Measurements from ENCODE around the gene FAM118B.

FAM118B gene

DNA sequence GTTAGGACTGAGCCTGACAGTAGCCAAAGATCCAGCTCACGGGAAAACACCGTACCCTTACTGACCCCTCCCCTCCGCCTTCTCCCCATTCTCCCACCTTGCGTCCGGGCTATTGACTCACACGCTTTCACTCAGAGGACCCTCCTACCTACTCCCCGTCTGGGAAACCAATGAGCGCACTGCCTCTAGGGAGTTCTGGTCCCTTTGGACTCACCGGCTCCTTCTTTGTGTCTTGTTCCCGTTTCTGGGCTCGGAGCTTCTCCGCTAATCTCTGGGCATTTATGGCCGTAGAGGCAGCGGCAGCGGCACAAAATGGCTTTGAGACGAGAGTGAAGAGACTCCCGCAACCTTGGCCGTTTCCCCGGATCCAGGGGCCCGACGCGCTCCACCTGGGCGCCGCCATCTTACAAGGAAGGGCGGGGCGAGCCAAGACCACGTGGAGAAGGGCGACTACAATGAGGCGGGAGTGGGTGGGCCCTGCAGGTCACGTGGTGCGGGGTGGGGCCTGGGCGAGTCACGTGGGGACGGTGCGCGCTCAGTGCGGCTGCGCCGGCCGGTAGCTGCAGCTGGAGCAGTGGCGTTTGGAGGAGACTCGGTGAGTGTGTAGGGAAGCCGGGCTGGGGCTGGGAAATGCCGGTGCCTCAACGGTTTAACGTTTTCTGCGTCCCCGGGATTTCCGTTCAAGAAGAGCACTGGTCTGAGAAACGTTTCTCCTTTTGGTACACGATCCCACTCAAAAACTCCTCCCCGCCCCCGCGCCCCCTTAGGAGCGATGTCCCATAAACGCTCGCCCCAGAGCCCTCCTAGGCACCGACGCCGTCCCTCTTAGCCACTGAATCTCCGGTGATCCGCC, at the start of gene FAM118B, which contains the start of gene RPUSD4:
TSS of gene FAM118B (plus strand) at position 547 of the 853 bp plus-strand sequence. CDS start 23,220 bp downstream, outside the sequence.
TSS of gene RPUSD4 (minus strand) at position 415 of the 853 bp plus-strand sequence. CDS start at position 403, 12 bp downstream.
- in situ Hi-C loops (cut with HindIII; ENCODE audit: low sequenced_read_pairs) = no loop called here

- in situ Hi-C loops (cut with HindIII; ENCODE audit: low sequenced_read_pairs) = no loop called here
Measured at GRCh38 chr11:126162306-126163030, 49.1 kb upstream of the FAM118B start.

- in situ Hi-C loops (cut with HindIII; ENCODE audit: low sequenced_read_pairs) = no loop called here
Measured at GRCh38 chr11:126163074-126163700, 48.4 kb upstream of the FAM118B start.

- in situ Hi-C loops (cut with HindIII; ENCODE audit: low sequenced_read_pairs) = no loop called here
Measured at GRCh38 chr11:126163779-126164178, 47.8 kb upstream of the FAM118B start.

GRCh38 chr11:126164781-126165180, 46.8 kb upstream of the FAM118B start:
- in situ Hi-C loops (cut with HindIII; ENCODE audit: low sequenced_read_pairs) = no loop called here

- in situ Hi-C loops (cut with HindIII; ENCODE audit: low sequenced_read_pairs) = no loop called here
Measured at GRCh38 chr11:126165311-126165720, 46.3 kb upstream of the FAM118B start.

DNA sequence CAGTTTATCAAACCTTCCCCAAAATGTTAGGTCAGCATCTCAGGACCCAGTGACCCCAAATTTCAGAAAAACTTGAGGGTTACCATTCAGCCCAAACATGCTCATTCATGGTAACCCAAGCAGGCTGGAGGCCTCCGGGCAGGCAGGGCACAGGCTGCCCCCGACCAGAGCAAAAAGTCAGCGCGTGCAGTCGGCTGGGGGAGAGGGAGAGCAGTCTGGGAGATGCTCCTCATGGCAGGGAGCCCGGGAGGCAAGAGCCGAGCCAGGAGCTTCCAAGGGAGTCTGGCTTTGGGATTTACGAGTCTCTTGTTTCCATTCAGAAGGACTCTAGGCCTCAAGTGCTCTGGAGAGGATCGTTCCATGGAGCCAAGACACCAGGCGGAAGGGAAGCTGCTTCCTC, 45.8 kb upstream of the FAM118B start:
- in situ Hi-C loops (cut with HindIII; ENCODE audit: low sequenced_read_pairs) = no loop called here

GRCh38 chr11:126166413-126166812, 45.2 kb upstream of the FAM118B start:
- in situ Hi-C loops (cut with HindIII; ENCODE audit: low sequenced_read_pairs) = no loop called here

- in situ Hi-C loops (cut with HindIII; ENCODE audit: low sequenced_read_pairs) = no loop called here
Measured at GRCh38 chr11:126167488-126167887, 44.1 kb upstream of the FAM118B start.

DNA sequence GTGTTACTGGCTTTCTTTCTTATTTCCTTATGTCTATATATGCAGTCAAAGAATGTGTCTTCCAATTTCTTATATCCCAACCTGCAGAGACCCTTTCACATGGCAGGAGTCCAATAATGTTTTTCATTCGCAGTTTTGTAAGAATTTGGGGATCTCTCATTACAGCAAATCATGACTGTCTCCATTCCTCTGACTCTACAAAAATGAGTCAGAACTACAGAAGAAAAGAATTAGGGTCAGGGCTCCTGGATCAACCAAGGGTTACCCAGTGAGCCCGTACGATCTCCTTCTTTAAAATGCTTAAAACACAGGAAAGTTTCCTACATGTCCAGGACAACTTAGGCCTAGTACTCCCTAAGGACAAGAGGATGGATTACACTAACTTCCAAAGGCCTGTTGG, 42.3 kb upstream of the FAM118B start:
- in situ Hi-C loops (cut with HindIII; ENCODE audit: low sequenced_read_pairs) = no loop called here

- in situ Hi-C loops (cut with HindIII; ENCODE audit: low sequenced_read_pairs) = no loop called here
Measured at GRCh38 chr11:126172596-126173038, 39.0 kb upstream of the FAM118B start.

DNA sequence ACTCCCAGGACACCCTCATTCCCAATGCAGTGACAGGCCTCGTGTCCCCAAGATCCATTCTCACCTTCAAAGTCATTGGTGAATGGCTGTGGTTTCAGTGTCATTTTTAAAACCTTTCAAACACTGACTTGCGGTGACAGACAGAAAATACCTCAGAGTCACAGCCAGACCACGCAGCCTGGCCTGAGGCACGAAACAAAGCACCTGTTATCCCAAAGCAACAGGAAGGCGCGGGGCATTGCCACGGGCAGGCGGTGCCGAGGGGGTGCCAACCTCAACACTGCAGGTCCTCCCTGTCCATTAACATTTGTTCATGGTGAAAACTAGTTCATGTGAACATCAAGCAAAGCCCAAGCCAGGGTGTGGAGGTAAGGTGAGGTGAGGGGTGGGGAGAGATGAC, 38.3 kb upstream of the FAM118B start:
- in situ Hi-C loops (cut with HindIII; ENCODE audit: low sequenced_read_pairs) = no loop called here

- in situ Hi-C loops (cut with HindIII; ENCODE audit: low sequenced_read_pairs) = no loop called here
Measured at GRCh38 chr11:126174816-126175215, 36.8 kb upstream of the FAM118B start.

DNA sequence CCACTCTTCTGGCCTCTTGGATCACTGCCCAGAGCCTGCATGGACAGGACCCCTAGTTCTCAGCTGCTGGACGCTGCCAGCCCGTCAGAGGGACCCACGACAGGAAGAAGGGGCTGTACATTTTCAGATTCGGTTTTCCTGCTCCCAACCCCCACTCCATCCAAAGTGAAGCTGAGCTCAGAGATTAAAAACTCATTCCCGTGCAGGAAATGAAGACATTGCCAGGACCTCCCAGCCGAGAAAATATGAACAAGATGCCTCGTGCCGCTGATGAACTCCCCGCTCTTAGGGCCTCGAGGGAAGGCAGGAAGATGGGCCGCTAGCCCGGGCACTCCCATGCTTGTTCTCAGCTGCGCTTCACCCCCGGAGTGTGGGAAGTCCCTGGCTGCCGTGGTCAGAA, 36.2 kb upstream of the FAM118B start:
- in situ Hi-C loops (cut with HindIII; ENCODE audit: low sequenced_read_pairs) = no loop called here

- in situ Hi-C loops (cut with HindIII; ENCODE audit: low sequenced_read_pairs) = no loop called here
Measured at GRCh38 chr11:126176853-126177470, 34.6 kb upstream of the FAM118B start.

- in situ Hi-C loops (cut with HindIII; ENCODE audit: low sequenced_read_pairs) = no loop called here
Measured at GRCh38 chr11:126181939-126182730, 29.4 kb upstream of the FAM118B start.

GRCh38 chr11:126182787-126183445, 28.7 kb upstream of the FAM118B start:
- in situ Hi-C loops (cut with HindIII; ENCODE audit: low sequenced_read_pairs) = no loop called here

GRCh38 chr11:126185259-126186024, 26.1 kb upstream of the FAM118B start:
- in situ Hi-C loops (cut with HindIII; ENCODE audit: low sequenced_read_pairs) = no loop called here

Data from DLD1 (cell line).